Retinal pigment epithelial cell (primary cell): Measurements from ENCODE around the gene IL20RA.

ENCODE experiments used
- DNase-seq: peaks from one replicate; pipeline ENCODE4 v3.0.0-alpha.2; 2010; ENCODE audit warnings: low read depth
- H3K4me3 ChIP-seq: 2 replicates; pipeline ENCODE4 v1.5.1; 2011; ENCODE audit warnings: mild to moderate bottlenecking, low read length, control low read depth, moderate library complexity
- CTCF ChIP-seq: conservative IDR thresholded peaks from 2 replicates; pipeline ENCODE4 v1.5.1; 2011; ENCODE audit warnings: low read depth, low read length, control low read depth, inconsistent platforms

The IL20RA gene

GRCh38 chr6:137016356-137016755 is 28.4 kb downstream of the IL20RA start:
- DNase-seq, result no peak
- no peak for TF ChIP-seq CTCF
- no peak overlapping the region for H3K4me3 ChIP-seq

- H3K4me3 ChIP-seq, result no peak overlapping the region
- no peak for DNase-seq
- no peak for TF ChIP-seq CTCF
Observed at GRCh38 chr6:137015943-137016342, 28.8 kb downstream of the IL20RA start.

GRCh38 chr6:137013738-137014602 is 30.8 kb downstream of the IL20RA start:
- no peak for DNase-seq
- peak; percentile 75 for TF ChIP-seq CTCF
- no peak overlapping the region for H3K4me3 ChIP-seq

GRCh38 chr6:137013031-137013430 is 31.7 kb downstream of the IL20RA start:
- DNase-seq, result no peak
- H3K4me3 ChIP-seq, result no peak overlapping the region
- TF ChIP-seq CTCF, result no peak

- no peak overlapping the region for H3K4me3 ChIP-seq
- DNase-seq, result no peak
- TF ChIP-seq CTCF, result no peak
Observed at GRCh38 chr6:137011406-137011805, 33.4 kb downstream of the IL20RA start.

- TF ChIP-seq CTCF, result no peak
- DNase-seq, result no peak
- H3K4me3 ChIP-seq, result no peak overlapping the region
Observed at GRCh38 chr6:137010128-137010718, 34.5 kb downstream of the IL20RA start.

GRCh38 chr6:137008204-137008603 is 36.6 kb downstream of the IL20RA start:
- no peak for TF ChIP-seq CTCF
- no peak overlapping the region for H3K4me3 ChIP-seq
- no peak for DNase-seq
